HG03354 (cell line): ENCODE measurements around the gene QPCTL.
"Not testable (repeated sequence)": the region's sequence is repeated elsewhere in the genome, so short reads cannot be mapped to it uniquely, and the experiment has no call there.

ENCODE experiments used
- ATAC-seq: cut with Tn5 transposase; IDR thresholded peaks from one replicate; pipeline ENCODE4 v1.9.1; 2021; ENCODE audit warnings: mild to moderate bottlenecking; ENCODE audit not compliant: unreplicated experiment, poor library complexity, severe bottlenecking

The QPCTL gene

DNA sequence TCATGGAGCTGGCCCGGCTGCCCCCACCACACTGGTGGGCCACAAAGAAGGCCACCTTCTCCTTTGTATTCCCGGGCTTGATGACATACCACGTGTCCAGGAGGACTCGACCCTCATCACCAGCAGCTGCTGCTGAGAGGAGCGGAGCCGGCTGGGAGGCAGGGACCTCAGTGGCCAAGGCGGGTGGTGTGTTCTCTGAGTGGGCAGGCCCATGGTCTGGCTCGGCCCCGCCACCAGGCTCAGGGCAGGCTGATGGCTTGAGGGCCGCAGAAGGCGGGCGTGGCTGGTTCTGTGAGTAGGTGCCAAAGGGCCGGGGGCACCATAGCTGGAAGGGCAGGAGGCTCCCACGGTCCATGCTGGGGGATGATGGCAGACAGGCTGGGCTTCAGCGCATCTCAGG lies 20.7 kb downstream of the QPCTL start:
- no peak for ATAC-seq

DNA sequence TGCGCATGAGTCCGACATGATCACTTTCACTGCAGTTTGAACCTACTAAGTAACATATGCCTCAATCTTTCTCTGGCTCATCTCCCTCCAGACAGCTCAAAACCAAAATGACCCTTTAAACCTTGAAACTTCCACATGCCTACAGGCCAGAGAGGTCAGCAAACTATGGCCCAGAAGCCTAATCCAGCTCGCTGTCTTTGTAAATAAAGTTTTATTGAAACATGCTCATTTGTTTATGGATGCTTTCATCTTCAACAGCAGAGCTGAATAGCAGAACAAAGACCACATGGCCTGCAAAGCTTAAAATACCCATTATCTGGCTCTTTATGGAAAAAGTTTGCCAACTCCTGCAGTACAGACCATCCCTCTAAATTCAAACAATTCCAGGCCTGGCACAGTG lies 22.7 kb downstream of the QPCTL start:
- no peak for ATAC-seq

- no peak for ATAC-seq
Observed at GRCh38 chr19:45716359-45717130, 24.1 kb downstream of the QPCTL start.

DNA sequence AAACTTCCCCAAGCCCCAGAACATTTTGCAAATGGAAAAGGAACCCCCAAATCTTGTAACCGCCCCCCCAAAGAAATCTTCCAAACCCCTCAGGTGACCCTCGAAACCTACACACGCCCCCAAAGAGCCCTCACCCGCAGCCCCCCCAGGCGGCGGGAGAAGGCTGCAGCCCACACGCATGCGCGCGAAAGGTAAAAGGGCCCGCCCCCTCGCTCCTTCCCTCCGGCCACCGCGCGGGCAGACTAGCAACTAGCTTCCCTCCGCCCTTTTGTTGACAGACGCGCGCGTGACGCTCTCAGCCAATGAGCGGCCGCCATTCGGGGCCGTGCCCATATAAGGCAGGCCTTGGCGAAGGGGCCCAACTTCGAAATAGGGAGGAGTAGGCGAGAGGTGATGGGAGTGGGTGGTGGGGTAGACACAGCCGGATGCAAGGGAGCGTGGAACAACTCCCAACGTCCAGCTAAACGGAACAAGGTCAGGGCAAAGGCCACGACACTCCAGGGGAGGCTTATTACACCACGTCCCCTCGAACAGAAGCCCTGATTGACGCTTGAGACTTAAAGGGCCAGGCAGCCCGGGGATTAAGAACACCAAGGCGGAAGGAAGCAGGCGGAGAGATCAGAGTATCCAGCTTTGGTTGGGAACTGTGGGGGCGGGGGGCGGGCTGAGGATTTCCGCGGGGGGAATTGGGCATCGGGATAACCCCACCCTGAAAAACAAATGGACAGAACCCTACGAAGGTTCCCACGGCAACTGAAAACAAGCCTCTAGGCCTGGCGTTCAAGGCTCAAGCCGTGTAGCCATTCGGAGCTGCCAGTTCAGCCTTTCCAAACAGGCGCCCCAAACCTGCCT lies 24.9 kb downstream of the QPCTL start:
- peak; percentile 96 for ATAC-seq

GRCh38 chr19:45717983-45718650 lies 25.7 kb downstream of the QPCTL start:
- no peak for ATAC-seq

DNA sequence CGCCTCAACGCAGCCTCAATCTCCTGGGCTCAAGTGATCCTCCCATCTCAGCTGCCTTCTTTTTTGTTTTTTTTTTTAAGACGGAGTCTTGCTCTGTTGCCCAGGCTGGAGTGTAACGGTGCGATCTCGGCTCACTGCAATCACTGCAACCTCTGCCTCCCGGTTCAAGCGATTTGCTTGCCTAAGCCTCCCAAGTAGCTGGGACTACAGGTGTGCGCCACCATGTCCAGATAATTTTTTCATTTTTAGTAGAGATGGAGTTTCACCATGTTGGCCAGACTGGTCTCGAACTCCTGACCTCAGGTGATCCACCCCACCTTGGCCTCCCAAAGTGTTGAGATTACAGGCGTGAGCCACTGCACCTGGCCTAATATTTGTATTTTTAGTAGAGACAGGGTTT lies 27.6 kb downstream of the QPCTL start:
- ATAC-seq = not testable (repeated sequence)

DNA sequence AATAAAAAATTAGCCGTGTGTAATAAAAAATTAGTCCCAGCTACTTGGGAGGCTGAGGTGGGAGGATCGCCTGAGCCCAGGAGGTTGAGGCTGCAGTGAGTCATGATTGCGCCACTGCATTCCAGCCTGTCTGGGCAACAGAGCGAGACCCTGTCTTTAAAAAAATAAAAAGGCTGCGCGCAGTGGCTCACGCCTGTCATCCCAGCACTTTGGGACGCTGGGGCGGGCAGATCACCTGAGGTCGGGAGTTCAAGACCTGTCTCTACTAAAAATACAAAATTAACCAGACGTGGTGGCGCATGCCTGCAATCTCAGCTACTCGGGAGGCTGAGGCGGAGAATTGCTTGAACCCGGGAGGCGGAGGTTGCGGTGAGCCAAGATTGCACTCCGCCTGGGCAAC lies 36.2 kb downstream of the QPCTL start:
- ATAC-seq = not testable (repeated sequence)

DNA sequence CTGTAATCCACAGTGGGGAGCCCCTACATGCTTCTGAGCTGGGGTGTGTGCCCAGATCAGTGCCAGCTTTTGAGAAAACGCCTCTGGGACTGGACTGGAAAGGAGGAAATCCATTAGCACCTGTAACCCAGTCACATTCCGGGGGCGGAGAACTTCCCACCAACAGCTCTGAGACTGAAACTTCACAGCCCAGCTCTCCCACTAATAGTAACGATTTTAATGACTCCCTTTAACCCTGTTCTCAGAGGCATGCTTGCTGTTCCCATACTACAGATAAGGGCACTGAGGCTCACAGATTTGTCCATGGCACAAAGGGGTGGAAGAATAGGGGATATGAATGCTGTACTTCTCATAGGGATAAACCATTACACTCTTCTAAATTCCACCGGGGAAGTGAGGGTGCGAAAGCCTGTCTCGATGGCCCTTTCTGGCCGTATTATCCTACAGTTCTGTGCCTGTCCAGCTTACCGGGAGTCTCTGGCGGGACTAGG lies 37.4 kb downstream of the QPCTL start:
- no peak for ATAC-seq

- peak; percentile 96 for ATAC-seq
Observed at GRCh38 chr19:45730368-45731288, 38.2 kb downstream of the QPCTL start, which contains the start of gene FBXO46. FBXO46 (minus strand) TSS chr19:45730896; CDS start chr19:45713495, 17,401 bp downstream.

- ATAC-seq = no peak
Observed at GRCh38 chr19:45733160-45733810, 40.8 kb downstream of the QPCTL start, which contains the start of gene MEIOSIN. MEIOSIN (plus strand) TSS chr19:45733439; CDS start chr19:45735377, 1,938 bp downstream.

DNA sequence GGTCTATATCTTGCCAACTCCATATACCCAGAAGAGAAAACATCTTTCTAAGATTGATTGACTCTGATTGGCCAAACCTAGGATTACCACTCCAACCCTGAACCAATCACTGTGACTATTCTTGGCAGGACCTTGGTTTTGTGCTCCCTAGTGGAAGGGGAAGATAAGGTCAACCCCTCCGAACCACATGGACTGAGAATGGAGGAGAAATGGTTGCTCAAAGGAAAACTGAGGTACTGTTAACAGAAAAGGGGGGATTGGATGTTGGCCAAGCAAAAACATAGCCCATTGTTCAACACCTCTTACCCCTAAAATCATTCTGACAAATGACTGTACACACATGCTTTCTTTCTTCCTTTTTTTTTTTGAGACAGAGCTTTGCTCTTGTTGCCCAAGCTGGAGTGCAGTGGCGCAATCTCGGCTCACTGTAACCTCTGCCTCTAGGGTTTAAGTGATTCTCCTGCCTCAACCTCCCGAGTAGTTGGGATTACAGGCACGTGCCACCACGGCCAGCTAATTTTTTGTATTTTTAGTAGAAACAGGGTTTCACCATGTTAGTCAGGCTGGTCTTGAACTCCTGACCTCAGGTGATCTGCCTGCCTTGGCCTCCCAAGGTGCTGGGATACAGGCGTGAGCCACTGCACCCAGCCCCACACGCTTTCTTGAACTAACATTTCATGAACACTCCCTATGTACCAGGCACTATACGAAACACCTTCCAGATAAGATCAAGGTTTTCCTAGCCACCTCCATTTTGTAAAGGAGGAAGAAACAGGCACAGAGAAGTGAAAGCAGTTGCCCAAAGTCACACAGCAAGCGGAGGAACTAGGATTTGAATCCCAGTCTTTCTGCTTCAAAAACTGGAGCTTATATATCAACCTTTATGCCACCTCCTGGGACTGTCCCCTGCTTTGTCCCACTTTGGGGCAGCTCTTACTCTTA lies 47.3 kb downstream of the QPCTL start:
- ATAC-seq = no peak

- ATAC-seq = no peak
Observed at GRCh38 chr19:45742969-45743368, 50.5 kb downstream of the QPCTL start.

- no peak for ATAC-seq
Observed at GRCh38 chr19:45745606-45746005, 53.1 kb downstream of the QPCTL start.

GRCh38 chr19:45746866-45747265 lies 54.4 kb downstream of the QPCTL start:
- ATAC-seq = no peak

DNA sequence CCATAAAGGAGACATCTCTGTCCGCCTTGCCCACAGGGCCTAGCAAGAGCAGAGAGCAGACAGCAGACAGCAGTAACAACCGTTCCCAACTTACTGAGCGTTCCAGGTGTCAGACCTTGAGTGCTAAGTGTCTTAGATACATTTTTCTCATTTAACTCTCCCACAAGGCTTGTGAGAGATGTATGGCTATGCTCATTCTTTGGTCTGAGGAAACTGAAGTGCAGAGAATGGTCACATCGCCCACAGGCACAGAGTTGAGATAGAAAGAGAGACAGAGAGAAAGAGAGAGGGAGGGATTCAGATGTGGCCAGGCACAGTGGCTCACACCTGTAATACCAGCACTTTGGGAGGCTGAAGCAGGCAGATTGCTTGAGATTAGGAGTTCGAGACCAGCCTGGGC lies 55.0 kb downstream of the QPCTL start:
- ATAC-seq = no peak

DNA sequence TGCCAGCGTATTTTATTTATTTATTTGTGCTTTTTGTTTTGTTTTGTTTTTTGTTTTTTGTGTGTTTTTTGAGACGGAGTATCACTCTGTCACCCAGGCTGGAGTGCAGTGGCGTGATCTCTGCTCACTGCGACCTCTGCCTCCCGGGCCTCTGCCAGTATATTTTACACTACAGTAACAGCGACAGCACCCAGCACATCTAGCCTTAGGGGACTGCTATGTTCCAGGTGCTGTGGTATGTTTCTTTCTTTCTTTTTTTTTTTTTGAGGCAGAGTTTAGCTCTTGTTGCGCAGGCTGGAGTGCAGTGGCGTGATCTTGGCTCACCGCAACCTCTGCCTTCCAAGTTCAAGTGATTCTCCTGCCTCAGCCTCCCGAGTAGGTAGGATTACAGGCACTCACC lies 59.0 kb downstream of the QPCTL start:
- not testable (repeated sequence) for ATAC-seq

DNA sequence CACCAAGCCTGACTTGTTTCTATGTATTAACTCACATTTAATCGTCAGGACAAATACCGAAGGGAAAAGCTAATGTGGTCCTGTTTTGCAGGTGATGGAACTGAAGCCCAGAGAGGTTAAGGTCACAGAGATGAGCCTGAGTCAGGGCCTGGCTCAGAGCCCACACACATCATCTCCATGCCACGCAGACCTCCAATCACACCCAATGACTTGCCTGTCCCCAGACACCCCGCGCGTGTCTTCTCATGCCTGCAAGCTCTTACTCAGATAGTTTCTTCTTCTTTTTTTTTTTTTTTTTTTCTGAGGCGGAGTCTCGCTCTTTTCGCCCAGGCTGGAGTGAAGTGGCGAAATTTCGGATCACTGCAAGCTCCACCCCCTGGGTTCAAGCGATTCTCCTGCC lies 60.2 kb downstream of the QPCTL start:
- no peak for ATAC-seq

- ATAC-seq = no peak
Observed at GRCh38 chr19:45753548-45753947, 61.1 kb downstream of the QPCTL start.
